K562 treated with DMSO at 1 percent for 12 hours (cell line): ENCODE data around the gene KIF21B. TPM values are rescaled to one million over a fixed set of nuclear protein-coding genes. Genes with fewer than 3 reads are reported as not detected.

Experiments
- total RNA-seq: library from RNA; unstranded; fragments of 300-600 nt; gene quantifications from 2 replicates; pipeline ENCODE4 v1.2.3, GENCODE V29; 2022; ENCODE audit not compliant: insufficient read depth

KIF21B gene, protein sequence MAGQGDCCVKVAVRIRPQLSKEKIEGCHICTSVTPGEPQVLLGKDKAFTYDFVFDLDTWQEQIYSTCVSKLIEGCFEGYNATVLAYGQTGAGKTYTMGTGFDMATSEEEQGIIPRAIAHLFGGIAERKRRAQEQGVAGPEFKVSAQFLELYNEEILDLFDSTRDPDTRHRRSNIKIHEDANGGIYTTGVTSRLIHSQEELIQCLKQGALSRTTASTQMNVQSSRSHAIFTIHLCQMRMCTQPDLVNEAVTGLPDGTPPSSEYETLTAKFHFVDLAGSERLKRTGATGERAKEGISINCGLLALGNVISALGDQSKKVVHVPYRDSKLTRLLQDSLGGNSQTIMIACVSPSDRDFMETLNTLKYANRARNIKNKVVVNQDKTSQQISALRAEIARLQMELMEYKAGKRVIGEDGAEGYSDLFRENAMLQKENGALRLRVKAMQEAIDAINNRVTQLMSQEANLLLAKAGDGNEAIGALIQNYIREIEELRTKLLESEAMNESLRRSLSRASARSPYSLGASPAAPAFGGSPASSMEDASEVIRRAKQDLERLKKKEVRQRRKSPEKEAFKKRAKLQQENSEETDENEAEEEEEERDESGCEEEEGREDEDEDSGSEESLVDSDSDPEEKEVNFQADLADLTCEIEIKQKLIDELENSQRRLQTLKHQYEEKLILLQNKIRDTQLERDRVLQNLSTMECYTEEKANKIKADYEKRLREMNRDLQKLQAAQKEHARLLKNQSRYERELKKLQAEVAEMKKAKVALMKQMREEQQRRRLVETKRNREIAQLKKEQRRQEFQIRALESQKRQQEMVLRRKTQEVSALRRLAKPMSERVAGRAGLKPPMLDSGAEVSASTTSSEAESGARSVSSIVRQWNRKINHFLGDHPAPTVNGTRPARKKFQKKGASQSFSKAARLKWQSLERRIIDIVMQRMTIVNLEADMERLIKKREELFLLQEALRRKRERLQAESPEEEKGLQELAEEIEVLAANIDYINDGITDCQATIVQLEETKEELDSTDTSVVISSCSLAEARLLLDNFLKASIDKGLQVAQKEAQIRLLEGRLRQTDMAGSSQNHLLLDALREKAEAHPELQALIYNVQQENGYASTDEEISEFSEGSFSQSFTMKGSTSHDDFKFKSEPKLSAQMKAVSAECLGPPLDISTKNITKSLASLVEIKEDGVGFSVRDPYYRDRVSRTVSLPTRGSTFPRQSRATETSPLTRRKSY (N-terminal part only)
- total RNA-seq = 2.7 and 11.1 TPM in 2 replicates

GRCh38 chr1:201023517-201023902 lies at the start of gene KIF21B:
Gene KIF21B, minus strand, starts transcription at chr1:201023714. Its CDS starts 331 bp downstream, at chr1:201023383.

Other genes with a start within 250 kb of the KIF21B start
- not detected in 2 replicates for gene GPR25, start 150.7 kb downstream of the KIF21B start, total RNA-seq
- gene INAVA, start 128.8 kb downstream of the KIF21B start, total RNA-seq = not detected in 2 replicates
- not detected in 2 replicates for gene CACNA1S, start 88.7 kb upstream of the KIF21B start, total RNA-seq
- not detected in 2 replicates for gene ASCL5, start 103.5 kb upstream of the KIF21B start, total RNA-seq
- 112 and 116 TPM in 2 replicates for gene TMEM9, start 130.8 kb upstream of the KIF21B start, total RNA-seq
- not detected in 2 replicates for gene IGFN1, start 167.1 kb upstream of the KIF21B start, total RNA-seq